PC-9 (cell line): ENCODE results near the gene UBE2G2. TPM values are rescaled to one million over a fixed set of nuclear protein-coding genes. Genes with fewer than 3 reads are reported as not detected.

Experiments used
- BruUV-seq: library from RNA; stranded (reverse); fragments of 400-500 nt; replicated peaks from 2 replicates; lab custom pipeline; 2021; lab: Mats Ljungman, UMichigan
- CTCF ChIA-PET: fragments of 300-600 bp; sonication (Branson Sonifier 250); formaldehyde crosslinking; loops from one replicate; lab custom pipeline; 2022; ENCODE audit warnings: antibody characterized with exemption; lab: Charles Lee
- POLR2A ChIA-PET: fragments of 300-600 bp; sonication (Branson Sonifier 250); formaldehyde crosslinking; loops from one replicate; lab custom pipeline; 2022; ENCODE audit warnings: antibody characterized with exemption; ENCODE audit not compliant: unreplicated experiment; lab: Charles Lee
- DNase-seq, 2 experiments: peaks; one replicate each; pipeline versions ENCODE4 v3.0.0 to v3.0.0-alpha.2; 2015 to 2022; ENCODE audit warnings: mixed read lengths in 1 of 2
- H2AFZ ChIP-seq: fragments of 200-600 bp; sonication (generic); 2 replicates; pipeline ENCODE4 v1.8.1; 2017; ENCODE audit warnings: antibody characterized with exemption
- H3F3A ChIP-seq: fragments of 200-600 bp; sonication (generic); 2 replicates; pipeline ENCODE4 v1.8.1; 2017; ENCODE audit warnings: antibody characterized with exemption, mild to moderate bottlenecking, low read depth; ENCODE audit not compliant: insufficient read depth
- H3K27ac ChIP-seq: fragments of 200-600 bp; sonication (generic); 2 replicates; pipeline ENCODE4 v1.6.1; 2016; ENCODE audit warnings: mixed run types
- H3K27me3 ChIP-seq: fragments of 200-600 bp; sonication (generic); 2 replicates; pipeline ENCODE4 v1.6.1; 2016; ENCODE audit warnings: low read depth, mixed run types; ENCODE audit not compliant: insufficient read depth
- H3K36me3 ChIP-seq: fragments of 200-600 bp; sonication (generic); 2 replicates; pipeline ENCODE4 v1.6.1; 2016; ENCODE audit warnings: low read depth, mixed run types
- H3K4me1 ChIP-seq: fragments of 200-600 bp; sonication (generic); replicated peaks from 2 replicates; pipeline ENCODE4 v1.6.1; 2016; ENCODE audit warnings: mixed run types; ENCODE audit not compliant: insufficient read depth
- H3K4me2 ChIP-seq: fragments of 200-600 bp; sonication (generic); 2 replicates; pipeline ENCODE4 v1.6.1; 2017; ENCODE audit warnings: mixed run types
- H3K4me3 ChIP-seq: fragments of 200-600 bp; sonication (generic); 2 replicates; pipeline ENCODE4 v1.6.1; 2016; ENCODE audit warnings: mixed run types
- H3K79me2 ChIP-seq: fragments of 200-600 bp; sonication (generic); 2 replicates; pipeline ENCODE4 v1.6.1; 2017; ENCODE audit warnings: low read depth, mixed run types
- H3K9me2 ChIP-seq: fragments of 200-600 bp; sonication (generic); 2 replicates; pipeline ENCODE4 v1.8.1; 2017; ENCODE audit warnings: mild to moderate bottlenecking; ENCODE audit not compliant: insufficient read depth
- H3K9me3 ChIP-seq: fragments of 200-600 bp; sonication (generic); 2 replicates; pipeline ENCODE4 v1.8.1; 2016; ENCODE audit warnings: low read depth; ENCODE audit not compliant: insufficient read depth
- H4K20me1 ChIP-seq: fragments of 200-600 bp; sonication (generic); 2 replicates; pipeline ENCODE4 v1.8.1; 2017; ENCODE audit not compliant: insufficient read depth
- CTCF ChIP-seq: fragments of 200-600 bp; sonication (generic); conservative IDR thresholded peaks from 2 replicates; pipeline ENCODE4 v1.6.1; 2017; ENCODE audit warnings: mixed run types, antibody characterized with exemption, mild to moderate bottlenecking, moderate library complexity
- EZH2 ChIP-seq: fragments of 200-600 bp; sonication (generic); IDR thresholded peaks from 2 replicates; pipeline ENCODE4 v1.8.0; 2017; ENCODE audit warnings: antibody characterized with exemption, low read depth
- intact Hi-C: fragments of 100-400 bp; cut with micrococcal nuclease; formaldehyde crosslinking; loops from one replicate; pipeline ENCODE4 v1.10.0; 2022; ENCODE audit not compliant: unreplicated experiment
- total RNA-seq: library from RNA; stranded (reverse); gene quantifications from 2 replicates; pipeline ENCODE4 v1.2.3, GENCODE V29; 2021

UBE2G2 gene
- total RNA-seq, 1 experiment from 2014 or later: 51.9 TPM

DNA sequence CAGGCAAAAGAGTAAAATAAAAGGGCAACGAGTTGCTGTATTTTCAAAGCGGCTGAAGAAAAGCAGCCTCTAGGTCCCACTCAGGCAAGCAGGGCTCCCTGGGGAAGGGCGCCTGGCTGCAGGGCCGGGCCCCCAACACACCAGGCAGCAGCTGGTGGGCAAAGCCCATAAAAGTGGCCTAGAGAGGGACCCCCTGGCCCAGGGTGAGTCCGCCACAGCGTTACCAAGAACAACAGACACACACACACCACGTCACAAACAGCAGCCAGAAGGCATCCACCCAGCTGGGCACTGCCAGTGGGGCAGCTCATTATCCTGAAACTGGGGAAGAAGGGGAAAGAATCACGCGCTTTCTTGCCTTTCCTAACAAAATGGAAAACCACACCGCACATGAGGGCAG, 11.5 kb upstream of the UBE2G2 start:
- no peak for DNase-seq
- peaks cover 25% of the 10 kb centered on the region for H4K20me1 ChIP-seq
- no peaks in the 10 kb centered on the region for H3F3A ChIP-seq
- H3K9me3 ChIP-seq: no peaks in the 10 kb centered on the region
- no peak for TF ChIP-seq EZH2
- H3K27me3 ChIP-seq: no peaks in the 10 kb centered on the region
- peaks cover 25% of the 10 kb centered on the region for H3K79me2 ChIP-seq
- ChIA-PET POLR2A (no interaction called here), CTCF (no interaction called here)
- no peak overlapping the region for H3K4me3 ChIP-seq
- H2AFZ ChIP-seq: no peak overlapping the region
- no peak overlapping the region for H3K27ac ChIP-seq
- H3K9me2 ChIP-seq: no peaks in the 10 kb centered on the region
- no peaks in the 10 kb centered on the region for H3K36me3 ChIP-seq
- H3K4me1 ChIP-seq: no peaks in the 10 kb centered on the region; the same call in 1 of the 2 replicates
- no TSS peak for BruUV-seq
- H3K4me2 ChIP-seq: no peak overlapping the region
- intact Hi-C loops: no loop called here

DNA sequence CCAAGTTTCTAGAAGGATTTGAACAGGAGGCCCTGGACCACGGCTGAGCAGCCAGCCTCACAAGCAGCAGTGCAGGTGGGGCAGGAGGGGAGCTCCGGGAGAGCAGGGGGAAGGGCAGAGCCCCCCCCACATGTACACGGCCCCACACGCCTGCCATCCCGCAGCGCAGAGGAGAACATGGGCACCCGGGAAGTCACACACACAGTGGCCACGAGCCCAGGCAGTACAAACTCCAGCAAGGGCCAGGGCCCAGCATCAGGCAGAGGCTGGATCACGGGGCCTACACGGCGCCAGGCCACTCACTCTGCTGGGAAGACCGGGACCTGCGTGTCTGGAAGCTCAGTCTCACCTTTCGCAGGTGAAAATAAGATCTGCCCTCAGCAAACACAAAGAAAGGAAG, 11.0 kb upstream of the UBE2G2 start:
- H3K27me3 ChIP-seq: no peaks in the 10 kb centered on the region
- H3K27ac ChIP-seq: no peak overlapping the region
- TF ChIP-seq CTCF (no peak), EZH2 (no peak)
- CTCF ChIA-PET: no interaction called here
- H3K4me3 ChIP-seq: no peak overlapping the region
- H3K36me3 ChIP-seq: no peaks in the 10 kb centered on the region
- POLR2A ChIA-PET: interaction anchor here (0.8 kb wide), 1 partner anchor 116 kb away, joined by 7 read pairs; no protein-coding TSS in a partner anchor
- no peak overlapping the region for H3K4me2 ChIP-seq
- peaks cover 25% of the 10 kb centered on the region for H3K79me2 ChIP-seq
- no peaks in the 10 kb centered on the region for H3K9me2 ChIP-seq
- BruUV-seq: no TSS peak
- no peak overlapping the region for H2AFZ ChIP-seq
- H4K20me1 ChIP-seq: peaks cover 25% of the 10 kb centered on the region
- no peaks in the 10 kb centered on the region for H3K9me3 ChIP-seq
- no peak for DNase-seq
- H3K4me1 ChIP-seq: no peaks in the 10 kb centered on the region; the same call in 1 of the 2 replicates
- H3F3A ChIP-seq: no peaks in the 10 kb centered on the region
- intact Hi-C loops: no loop called here

DNA sequence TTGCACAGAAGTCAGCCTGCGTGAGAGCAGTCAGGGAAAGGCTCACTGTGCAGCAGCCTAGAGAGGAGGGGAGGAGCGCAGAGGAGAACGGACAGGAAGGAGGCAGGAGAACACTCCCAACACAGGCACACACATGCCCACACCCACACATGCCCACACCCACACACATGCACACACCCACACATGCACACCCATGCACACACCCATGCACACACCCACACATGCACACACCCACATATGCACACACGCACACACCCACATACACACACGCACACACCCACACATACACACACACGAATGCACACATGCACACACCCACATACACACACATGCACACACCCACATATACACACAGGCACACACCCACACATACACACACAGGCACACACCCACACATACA, 9.2 kb upstream of the UBE2G2 start:
- no peaks in the 10 kb centered on the region for H3K36me3 ChIP-seq
- peaks cover 11% of the 10 kb centered on the region for H3K79me2 ChIP-seq
- ChIA-PET POLR2A (no interaction called here), CTCF (interaction anchor here (0.6 kb wide), 1 partner anchor 745 kb away, joined by 3 read pairs; no protein-coding TSS in a partner anchor)
- no peaks in the 10 kb centered on the region for H3K9me3 ChIP-seq
- no peaks in the 10 kb centered on the region for H3K27me3 ChIP-seq
- no peaks in the 10 kb centered on the region for H3F3A ChIP-seq
- no peaks in the 10 kb centered on the region for H3K9me2 ChIP-seq
- no TSS peak for BruUV-seq
- H3K4me1 ChIP-seq: no peaks in the 10 kb centered on the region
- H3K27ac ChIP-seq: no peak overlapping the region
- no peak overlapping the region for H2AFZ ChIP-seq
- H4K20me1 ChIP-seq: peaks cover 18% of the 10 kb centered on the region
- intact Hi-C loops: no loop called here
- no peak for TF ChIP-seq EZH2
- no peak for TF ChIP-seq CTCF
- no peak for DNase-seq
- H3K4me3 ChIP-seq: no peak overlapping the region
- H3K4me2 ChIP-seq: no peak overlapping the region

DNA sequence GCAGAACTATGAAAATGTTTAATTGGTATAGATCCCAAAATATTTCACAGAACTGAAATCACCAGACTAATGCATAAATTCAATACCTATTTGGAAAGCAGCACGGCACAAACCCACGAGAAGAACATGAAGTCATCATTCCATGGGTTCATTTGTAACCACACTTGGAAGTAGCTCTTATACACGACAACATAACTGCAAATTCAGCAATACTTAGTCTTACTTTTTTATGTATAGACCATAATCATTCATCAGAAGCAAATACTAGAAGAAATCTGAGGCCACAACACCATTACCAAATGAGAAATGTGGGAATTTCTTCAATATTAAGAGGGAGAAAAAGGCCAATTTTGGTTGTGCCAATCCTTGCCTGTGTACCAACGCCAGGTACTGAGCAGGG, 4.2 kb upstream of the UBE2G2 start:
- POLR2A ChIA-PET: no interaction called here
- Histone ChIP-seq H3K79me2 (peaks cover 13% of the 10 kb centered on the region), H3K9me2 (no peaks in the 10 kb centered on the region), H3K27ac (no peak overlapping the region), H3K4me3 (no peak overlapping the region), H4K20me1 (no peaks in the 10 kb centered on the region; the same call in 1 of the 2 replicates), H3K4me1 (no peaks in the 10 kb centered on the region; the same call in 1 of the 2 replicates), H2AFZ (no peak overlapping the region), H3F3A (peaks cover 13% of the 10 kb centered on the region; the same call in 1 of the 2 replicates), H3K4me2 (no peak overlapping the region), H3K9me3 (no peaks in the 10 kb centered on the region), H3K27me3 (no peaks in the 10 kb centered on the region), H3K36me3 (no peaks in the 10 kb centered on the region)
- intact Hi-C loops: no loop called here
- CTCF ChIA-PET: no interaction called here
- no TSS peak for BruUV-seq
- DNase-seq: no peak
- TF ChIP-seq CTCF (no peak), EZH2 (no peak)
